NOMO-1 (cell line): ENCODE measurements around the gene RNF208.

Experiments used
- DNase-seq, 2 experiments: peaks; one replicate each; lab custom pipeline; 2025; ENCODE audit not compliant: unreplicated experiment in 2 of 2; lab: John Stamatoyannopoulos, UW

The RNF208 gene

GRCh38 chr9:137228506-137228967 lies 6.5 kb upstream of the RNF208 start:
- no peak for DNase-seq

- DNase-seq = no peak
Observed at GRCh38 chr9:137227853-137228505, 5.9 kb upstream of the RNF208 start.

GRCh38 chr9:137227054-137227852 lies 5.2 kb upstream of the RNF208 start, which contains the start of gene RNF224:
Gene RNF224, plus strand, starts transcription at chr9:137227502. Its CDS starts 834 bp downstream, at chr9:137228336.
- peak; percentile 73 to 88 for DNase-seq

GRCh38 chr9:137226338-137227053 lies 4.5 kb upstream of the RNF208 start:
- DNase-seq = no peak

DNA sequence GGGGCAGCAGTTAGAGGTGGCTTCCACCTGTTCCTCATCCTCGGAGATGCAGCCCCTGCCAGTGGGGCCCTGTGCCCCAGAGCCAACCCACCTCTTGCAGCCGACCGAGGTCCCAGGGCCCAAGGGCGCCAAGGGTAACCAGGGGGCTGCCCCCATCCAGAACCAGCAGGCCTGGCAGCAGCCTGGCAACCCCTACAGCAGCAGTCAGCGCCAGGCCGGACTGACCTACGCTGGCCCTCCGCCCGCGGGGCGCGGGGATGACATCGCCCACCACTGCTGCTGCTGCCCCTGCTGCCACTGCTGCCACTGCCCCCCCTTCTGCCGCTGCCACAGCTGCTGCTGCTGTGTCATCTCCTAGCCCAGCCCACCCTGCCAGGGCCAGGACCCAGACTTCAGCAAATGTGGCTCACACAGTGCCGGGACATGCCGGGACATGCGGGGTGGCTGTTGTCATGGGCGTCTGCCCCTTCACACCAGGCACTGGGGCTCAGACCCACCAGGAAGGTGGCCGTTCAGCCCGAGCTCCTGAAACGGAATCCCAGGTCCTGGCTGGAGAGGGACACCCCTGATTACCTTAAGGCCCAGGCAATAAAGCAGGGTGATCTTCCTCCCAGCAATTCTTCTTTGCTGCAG lies 3.8 kb upstream of the RNF208 start:
- no peak for DNase-seq

GRCh38 chr9:137224830-137225694 lies 3.0 kb upstream of the RNF208 start, which contains the start of gene CYSRT1:
Gene CYSRT1, plus strand, starts transcription at chr9:137225174. Its CDS starts 448 bp downstream, at chr9:137225622.
- peak in 1 of 2 experiments; percentile 29 for DNase-seq

DNA sequence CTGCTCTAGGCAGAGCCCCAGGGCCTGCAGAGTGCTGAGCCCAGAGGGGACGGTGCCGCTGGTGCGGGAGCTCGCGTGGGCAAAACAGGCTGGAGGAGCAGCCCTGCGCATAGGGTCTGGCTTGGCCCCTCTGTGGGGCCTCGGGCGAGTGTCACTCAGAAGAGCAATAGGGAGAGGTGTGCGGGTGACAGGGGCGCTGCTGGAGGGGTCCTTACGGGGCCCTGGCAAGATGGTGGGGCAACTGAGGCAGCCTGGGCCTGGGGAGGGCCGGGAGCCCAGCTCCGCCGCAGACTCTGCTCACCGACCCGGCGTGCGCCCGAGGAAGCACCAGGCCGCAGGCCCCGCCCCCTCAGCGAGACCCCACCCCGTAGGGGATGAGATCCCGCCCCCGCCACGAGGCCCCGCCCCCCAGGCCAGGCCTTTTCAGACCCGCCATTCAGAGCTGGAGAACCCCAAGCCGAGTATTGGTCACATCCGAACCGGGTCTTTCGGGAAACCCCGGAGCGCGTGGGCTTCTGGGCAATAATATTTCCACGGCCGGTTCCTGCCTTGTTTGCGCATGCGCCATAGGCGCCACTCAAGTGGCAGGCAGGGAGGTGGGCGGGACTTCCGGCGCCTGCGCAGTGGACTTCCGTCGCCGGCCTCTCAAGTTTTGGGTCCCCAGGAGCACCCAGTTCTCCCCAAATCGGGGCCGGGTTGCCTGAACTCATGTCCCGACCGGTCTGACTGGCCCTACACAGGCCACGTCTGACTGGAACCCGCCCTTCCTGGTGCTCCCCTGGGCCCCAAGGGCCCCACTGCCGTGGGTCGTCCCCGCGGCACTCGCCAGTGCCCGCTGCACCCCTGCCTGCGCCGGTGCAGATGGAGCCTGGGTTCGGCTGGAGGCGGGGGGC lies 1.3 kb upstream of the RNF208 start:
- peak; percentile 99 to 100 for DNase-seq

DNA sequence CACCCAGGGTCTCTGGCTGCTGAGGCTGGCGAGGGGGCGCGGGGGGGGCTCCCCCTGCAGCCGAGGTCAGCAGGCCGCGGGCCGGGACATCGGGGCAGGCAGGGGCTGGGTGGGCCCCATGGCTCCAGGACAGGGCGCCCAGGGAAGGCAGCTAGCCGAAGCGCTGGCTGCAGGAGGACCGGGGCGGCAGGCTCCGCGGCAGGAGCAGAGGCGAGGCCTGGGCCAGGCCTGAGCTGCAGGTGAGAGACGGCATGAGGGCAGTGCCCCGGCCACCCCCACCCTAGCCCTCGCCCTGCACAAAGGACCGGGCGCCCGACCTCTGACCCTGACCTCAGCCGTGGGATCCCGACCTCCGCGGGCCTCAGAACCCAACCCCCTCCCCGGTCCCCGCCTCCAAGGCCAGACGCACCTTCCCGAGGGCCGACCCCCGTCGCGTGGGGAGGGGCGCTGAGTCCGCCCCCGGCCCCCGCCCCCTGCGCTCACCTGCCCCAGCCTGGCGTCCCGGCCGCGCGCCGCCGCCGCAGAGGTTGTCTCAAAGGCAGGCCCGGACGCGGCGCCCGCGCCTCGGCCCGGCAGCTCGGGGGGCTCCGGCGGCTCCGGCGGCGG lies 431 bp downstream of the RNF208 start:
- DNase-seq = no peak

DNA sequence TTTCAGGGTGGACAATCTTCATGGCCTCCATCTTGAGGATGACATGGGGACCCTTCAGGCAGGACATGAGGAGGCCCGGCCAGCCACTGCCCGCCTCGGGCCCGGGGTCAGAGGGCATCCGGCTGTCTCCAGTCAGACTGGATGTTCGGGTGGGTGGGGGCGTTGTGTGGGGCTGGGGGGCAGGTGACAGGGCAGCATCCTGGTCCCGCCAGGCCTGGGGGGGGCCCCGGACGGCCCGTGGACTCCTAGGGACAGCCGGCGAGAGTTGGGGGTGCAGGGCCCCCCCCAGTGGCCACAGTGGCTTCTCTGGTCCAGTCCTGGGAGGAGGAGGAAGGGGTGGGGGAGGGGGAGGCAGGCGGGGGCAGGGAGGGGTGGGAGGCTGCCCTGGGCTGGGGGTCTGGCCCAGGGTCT lies 940 bp downstream of the RNF208 start:
- DNase-seq = no peak

DNA sequence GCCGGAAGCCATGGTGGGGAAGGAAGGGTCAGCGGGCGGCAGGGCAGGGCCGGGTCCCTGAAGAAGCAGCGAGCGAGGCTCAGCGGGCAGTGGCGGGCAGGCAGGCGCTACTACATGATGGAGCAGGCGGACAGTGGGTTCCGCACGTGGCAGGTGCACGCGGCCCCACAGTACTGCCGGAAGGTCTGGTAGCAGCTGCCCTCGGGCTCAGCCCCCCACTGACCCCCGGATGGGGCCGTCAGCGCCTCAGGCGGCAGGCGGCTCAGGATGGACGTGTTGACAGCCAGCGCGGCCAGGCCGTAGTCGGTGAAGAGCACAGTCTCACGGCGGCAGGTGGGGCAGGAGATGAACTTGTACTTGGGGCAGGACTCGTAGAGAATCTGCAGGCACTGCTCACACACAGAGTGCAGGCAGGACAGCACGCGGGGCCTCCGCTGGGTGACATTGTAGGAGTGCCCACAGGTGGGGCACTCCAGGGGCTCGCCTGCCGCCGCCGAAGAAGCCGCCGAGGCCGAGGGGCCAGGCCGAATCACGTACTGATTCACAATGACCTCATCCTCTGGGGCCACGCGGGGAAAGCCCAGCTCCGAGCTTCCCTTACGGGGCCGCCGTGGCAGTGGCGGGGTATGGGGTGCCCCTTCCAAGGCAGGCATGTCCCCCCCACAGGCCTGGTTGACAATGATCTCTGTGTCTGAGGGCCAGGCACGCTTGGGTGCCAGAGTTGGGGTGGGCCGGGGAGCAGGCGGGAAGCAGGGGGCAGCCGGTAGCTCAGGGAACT lies 1.5 kb downstream of the RNF208 start:
- DNase-seq = no peak

GRCh38 chr9:137219757-137220316 lies 2.2 kb downstream of the RNF208 start:
- DNase-seq = no peak

DNA sequence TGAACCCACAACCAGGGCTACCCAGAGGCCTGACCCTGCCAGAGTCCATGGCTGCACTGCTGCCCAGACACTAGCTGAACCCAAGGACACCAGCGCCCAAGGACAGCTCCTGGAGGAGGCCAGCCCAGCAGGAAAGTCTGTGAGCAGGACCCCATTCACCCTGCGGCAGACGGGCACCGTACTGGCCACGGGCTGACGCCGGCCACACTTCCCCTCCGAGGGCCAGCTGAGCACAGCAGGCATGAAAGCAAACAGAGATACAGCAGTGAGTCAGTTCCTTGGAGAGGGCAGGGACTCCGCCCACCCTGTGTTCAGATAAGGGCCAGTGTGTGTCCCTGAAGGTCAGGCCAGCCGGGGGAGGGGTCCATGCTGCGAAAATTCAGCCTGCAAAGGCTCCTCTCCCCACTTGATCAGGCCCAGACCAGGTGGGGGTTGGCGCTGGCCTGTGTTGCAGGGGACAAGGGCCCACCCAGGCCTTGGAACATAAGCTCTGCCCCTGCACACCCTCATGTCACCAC lies 3.2 kb downstream of the RNF208 start:
- DNase-seq = no peak

DNA sequence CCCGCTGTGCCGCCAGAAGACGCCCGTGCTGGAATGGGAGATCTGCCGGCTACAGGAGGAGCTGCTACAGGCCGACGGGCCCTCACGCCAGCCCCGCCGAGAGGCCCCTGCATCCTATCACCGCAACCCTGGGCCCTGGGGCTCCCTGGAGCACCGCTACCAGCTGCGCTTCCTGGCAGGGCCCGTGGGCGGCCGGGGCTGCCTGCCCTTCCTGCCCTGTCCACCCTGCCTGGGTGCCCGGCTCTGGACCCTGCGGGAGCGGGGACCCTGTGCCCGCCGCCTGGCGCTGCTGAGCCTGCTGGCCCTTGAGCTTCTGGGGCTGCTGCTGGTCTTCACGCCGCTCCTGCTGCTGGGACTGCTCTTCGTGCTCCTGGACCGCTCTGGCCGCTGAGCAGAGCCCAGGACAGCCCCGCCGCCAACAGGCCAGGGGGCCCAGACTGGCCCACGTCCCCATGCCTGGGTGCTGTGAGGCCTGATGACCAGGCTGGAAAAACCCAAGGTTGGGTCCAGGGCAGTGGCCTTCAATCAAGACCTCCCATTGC lies 3.8 kb downstream of the RNF208 start:
- DNase-seq = no peak

- DNase-seq = no peak
Observed at GRCh38 chr9:137217276-137218211, 4.5 kb downstream of the RNF208 start.

DNA sequence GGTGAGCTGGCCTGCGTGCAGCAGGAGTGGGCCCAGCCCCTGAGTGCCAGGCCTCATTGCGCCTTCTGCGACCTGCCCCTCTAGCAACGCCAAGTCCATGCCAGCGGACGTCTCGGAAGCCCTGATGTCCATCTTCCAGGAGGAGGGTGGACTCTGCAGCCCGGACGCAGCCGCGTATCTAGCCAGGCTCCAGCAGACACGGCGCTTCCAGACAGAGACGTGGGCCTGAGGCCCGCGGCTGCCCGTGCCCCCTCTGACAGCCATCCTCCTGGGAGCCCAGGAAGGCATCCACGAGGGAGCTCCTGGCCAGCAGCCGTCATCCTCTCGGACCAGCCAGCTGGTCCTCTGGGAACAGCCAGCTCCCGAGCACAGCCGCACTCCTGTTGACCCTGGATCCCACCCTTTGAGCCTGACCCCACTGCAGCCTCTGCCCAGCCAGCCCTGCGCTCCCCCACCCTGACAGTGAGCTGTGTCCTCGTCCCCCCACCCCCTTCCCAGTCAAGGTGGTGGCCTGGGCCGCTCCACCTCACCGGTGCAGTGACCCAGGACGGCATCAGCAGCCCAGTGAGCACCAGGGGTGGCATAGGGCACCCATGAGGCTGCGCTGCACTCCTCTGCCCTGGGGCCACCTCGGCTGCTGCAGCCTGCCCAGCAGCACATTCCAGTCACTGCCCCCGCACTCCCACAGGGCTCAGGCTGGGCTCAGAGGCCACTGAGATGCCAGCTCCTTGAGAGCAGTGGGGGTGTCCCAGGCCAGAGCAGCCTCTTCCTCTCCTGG lies 5.7 kb downstream of the RNF208 start:
- no peak for DNase-seq
